ENCODE results near the gene RALGPS2.

- TF ChIP-seq SLC30A9 (CRISPR knock-in tag; IDR thresholded peaks at IDR 0.05) = no peak
- no peak for TF ChIP-seq BRCA1 (IDR thresholded peaks at IDR 0.05)
- TF ChIP-seq BRCA1 (CRISPR knock-in tag; IDR thresholded peaks at IDR 0.05) = no peak
- TF ChIP-seq GTF2A2 (tag; IDR thresholded peaks at IDR 0.05) = no peak
- TF ChIP-seq, protein P1, sequence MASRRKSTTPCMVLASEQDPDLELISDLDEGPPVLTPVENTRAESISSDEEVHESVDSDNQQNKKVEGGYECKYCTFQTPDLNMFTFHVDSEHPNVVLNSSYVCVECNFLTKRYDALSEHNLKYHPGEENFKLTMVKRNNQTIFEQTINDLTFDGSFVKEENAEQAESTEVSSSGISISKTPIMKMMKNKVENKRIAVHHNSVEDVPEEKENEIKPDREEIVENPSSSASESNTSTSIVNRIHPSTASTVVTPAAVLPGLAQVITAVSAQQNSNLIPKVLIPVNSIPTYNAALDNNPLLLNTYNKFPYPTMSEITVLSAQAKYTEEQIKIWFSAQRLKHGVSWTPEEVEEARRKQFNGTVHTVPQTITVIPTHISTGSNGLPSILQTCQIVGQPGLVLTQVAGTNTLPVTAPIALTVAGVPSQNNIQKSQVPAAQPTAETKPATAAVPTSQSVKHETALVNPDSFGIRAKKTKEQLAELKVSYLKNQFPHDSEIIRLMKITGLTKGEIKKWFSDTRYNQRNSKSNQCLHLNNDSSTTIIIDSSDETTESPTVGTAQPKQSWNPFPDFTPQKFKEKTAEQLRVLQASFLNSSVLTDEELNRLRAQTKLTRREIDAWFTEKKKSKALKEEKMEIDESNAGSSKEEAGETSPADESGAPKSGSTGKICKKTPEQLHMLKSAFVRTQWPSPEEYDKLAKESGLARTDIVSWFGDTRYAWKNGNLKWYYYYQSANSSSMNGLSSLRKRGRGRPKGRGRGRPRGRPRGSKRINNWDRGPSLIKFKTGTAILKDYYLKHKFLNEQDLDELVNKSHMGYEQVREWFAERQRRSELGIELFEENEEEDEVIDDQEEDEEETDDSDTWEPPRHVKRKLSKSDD (conservative IDR thresholded peaks at IDR 0.05; ENCODE audit: low read length) = no peak
These were observed 208.1 kb downstream of the RALGPS2 start for GRCh38 chr1:178933105-178933561.
